ENCODE measurements around the gene WDFY4. TPM values are rescaled to one million over a fixed set of nuclear protein-coding genes. Genes with fewer than 3 reads are reported as not detected.

Gene WDFY4
- polyA plus RNA-seq, 2 of the 4 experiments (the other 2 are of a cell fraction), result not detected

DNA sequence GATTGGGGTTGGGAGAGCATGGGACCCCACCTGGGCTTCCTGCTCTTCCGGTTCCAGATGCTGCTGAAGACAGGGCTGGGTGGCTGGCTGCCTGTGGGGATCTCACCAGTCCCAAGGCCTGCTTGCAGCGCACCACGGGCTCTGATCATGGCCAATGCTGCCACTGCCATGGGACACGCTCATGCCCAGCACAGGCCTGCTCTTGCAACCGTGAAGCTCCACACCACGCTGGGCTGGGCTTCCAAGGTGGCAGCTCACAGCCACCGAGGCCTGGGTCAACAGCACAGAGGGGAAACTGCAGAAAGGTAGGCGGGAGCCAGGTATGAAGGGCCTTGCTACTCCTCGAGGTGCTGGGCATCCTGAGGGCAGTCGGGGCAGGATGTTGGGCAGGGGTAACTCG lies 327.1 kb downstream of the WDFY4 start (continued):
- TF ChIP-seq KDM1A (IDR thresholded peaks at IDR 0.05; ENCODE audit: low read depth), result no peak
- no peak for TF ChIP-seq HES2 (IDR thresholded peaks at IDR 0.05)

GRCh38 chr10:49012603-49013002 lies 327.9 kb downstream of the WDFY4 start:
- CTCF ChIA-PET, result interaction anchor here (1.5 kb wide), 1 partner anchor 14 kb away, joined by 7 read pairs; no protein-coding TSS in a partner anchor
- ATAC-seq, result no peak
- no peak for FAIRE-seq
- H3K4me1 ChIP-seq, result no peaks in the 10 kb centered on the region
- H3K4me3 ChIP-seq, result no peak overlapping the region
- H3K9me3 ChIP-seq, result no peaks in the 10 kb centered on the region
- no peak overlapping the region for H3K27ac ChIP-seq
- no peak overlapping the region for H3K4me2 ChIP-seq
- no peak for TF ChIP-seq CHD4 (IDR thresholded peaks at IDR 0.05; ENCODE audit: borderline replicate concordance)
- no peak for TF ChIP-seq RNF2 (IDR thresholded peaks at IDR 0.05; ENCODE audit: borderline replicate concordance, low read depth)
- TF ChIP-seq NFE2L2 (conservative IDR thresholded peaks at IDR 0.05; ENCODE audit: low read length), result no peak
- no peak for TF ChIP-seq EHF (CRISPR knock-in tag; IDR thresholded peaks at IDR 0.05)
- no peak for TF ChIP-seq HMGXB4 (CRISPR knock-in tag; IDR thresholded peaks at IDR 0.05; ENCODE audit: borderline replicate concordance)
- TF ChIP-seq ESRRA (IDR thresholded peaks at IDR 0.05; ENCODE audit: borderline replicate concordance, low read length), result no peak
- no peak for TF ChIP-seq FOSL2 (IDR thresholded peaks at IDR 0.05)
- no peak for TF ChIP-seq FOSL2 (CRISPR knock-in tag; IDR thresholded peaks at IDR 0.05)
- no peak for TF ChIP-seq MYC (IDR thresholded peaks at IDR 0.05; ENCODE audit: borderline replicate concordance, low read length)
- TF ChIP-seq JUN (IDR thresholded peaks at IDR 0.05), result no peak
- no peak for TF ChIP-seq REST (IDR thresholded peaks at IDR 0.05)
- TF ChIP-seq RAD21 (conservative IDR thresholded peaks at IDR 0.05 in 1 of 2, IDR thresholded peaks at IDR 0.05 in 1 of 2), result no peak
- no peak for TF ChIP-seq KDM5A (IDR thresholded peaks at IDR 0.05)
- TF ChIP-seq, protein P1, sequence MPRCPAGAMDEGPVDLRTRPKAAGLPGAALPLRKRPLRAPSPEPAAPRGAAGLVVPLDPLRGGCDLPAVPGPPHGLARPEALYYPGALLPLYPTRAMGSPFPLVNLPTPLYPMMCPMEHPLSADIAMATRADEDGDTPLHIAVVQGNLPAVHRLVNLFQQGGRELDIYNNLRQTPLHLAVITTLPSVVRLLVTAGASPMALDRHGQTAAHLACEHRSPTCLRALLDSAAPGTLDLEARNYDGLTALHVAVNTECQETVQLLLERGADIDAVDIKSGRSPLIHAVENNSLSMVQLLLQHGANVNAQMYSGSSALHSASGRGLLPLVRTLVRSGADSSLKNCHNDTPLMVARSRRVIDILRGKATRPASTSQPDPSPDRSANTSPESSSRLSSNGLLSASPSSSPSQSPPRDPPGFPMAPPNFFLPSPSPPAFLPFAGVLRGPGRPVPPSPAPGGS (IDR thresholded peaks at IDR 0.05), result no peak
- TF ChIP-seq HDAC2 (IDR thresholded peaks at IDR 0.05), result no peak
- no peak for TF ChIP-seq MAX (IDR thresholded peaks at IDR 0.05)
- no peak for TF ChIP-seq CBX8 (IDR thresholded peaks at IDR 0.05)
- TF ChIP-seq POLR2AphosphoS2 (conservative IDR thresholded peaks at IDR 0.05; ENCODE audit: low read length), result no peak
- TF ChIP-seq JUNB (IDR thresholded peaks at IDR 0.05), result no peak
- 0% methylated on average over 4 of the region's 4 CpGs for WGBS (ENCODE audit: missing lambda C conversion rate)
- POLR2A ChIA-PET, result no interaction called here
- no peak for DNase-seq (ENCODE audit: low read depth in 1 of 2, low spot score in 1 of 2)
